ENCODE results near the gene REX1BD.

REX1BD gene

GRCh38 chr19:18593367-18594095 lies 4.9 kb downstream of the REX1BD start:
- no peaks in the 10 kb centered on the region for H3K36me3 Mint-ChIP-seq (ENCODE audit: low read depth)
- H3K27me3 Mint-ChIP-seq (ENCODE audit: low read depth): peaks cover 27% of the 10 kb centered on the region
- no peak overlapping the region for H3K27ac Mint-ChIP-seq
- peaks cover 29% of the 10 kb centered on the region for H3K4me1 Mint-ChIP-seq
- H3K4me3 Mint-ChIP-seq: peak overlapping the region; percentile 53 to 65 (median 65)
- no peaks in the 10 kb centered on the region for H3K9me3 Mint-ChIP-seq
- TF ChIP-seq CTCF (IDR thresholded peaks at IDR 0.05; ENCODE audit: unreplicated experiment in 3 of 3): no peak

DNA sequence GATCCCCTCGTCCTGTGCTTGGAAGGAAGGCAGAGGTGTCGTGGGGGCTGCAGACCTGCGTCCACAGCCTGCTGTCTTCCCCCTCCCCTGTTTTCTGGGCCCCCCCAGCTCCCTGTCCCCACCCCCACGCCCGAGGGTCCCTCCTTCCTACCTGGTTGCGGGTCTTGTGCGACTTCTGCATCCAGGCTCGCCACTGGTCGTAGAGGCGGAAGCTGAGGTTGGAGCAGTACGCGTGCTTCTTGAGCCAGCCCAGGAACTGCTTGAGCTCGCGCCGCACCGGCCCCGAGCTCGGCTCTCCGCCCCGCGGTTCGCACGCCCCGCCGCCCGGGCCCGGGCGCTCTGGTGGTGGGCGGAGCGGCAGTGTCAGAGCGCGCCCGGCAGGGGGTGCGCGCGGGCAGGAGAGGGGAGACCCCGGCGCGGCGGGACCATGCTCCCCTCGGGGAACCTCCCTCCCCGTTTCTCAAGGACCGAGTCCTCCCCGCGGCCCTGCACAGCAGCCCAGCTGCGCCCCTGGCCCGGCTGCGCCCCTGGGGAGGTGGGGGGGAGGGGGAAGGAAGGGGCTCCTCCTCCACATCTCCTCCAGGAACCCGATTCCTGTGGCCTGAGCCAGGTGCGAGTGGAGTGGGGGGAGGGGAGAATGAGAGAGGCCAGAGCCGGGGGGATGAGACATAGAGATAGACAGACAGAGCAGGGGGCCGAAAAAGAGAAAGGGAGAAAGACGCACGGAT lies 5.7 kb downstream of the REX1BD start:
- TF ChIP-seq CTCF (IDR thresholded peaks at IDR 0.05; ENCODE audit: unreplicated experiment in 3 of 3): peak; percentile 91 to 93 (median 92)
- peaks cover 29% of the 10 kb centered on the region for H3K4me1 Mint-ChIP-seq
- H3K36me3 Mint-ChIP-seq (ENCODE audit: low read depth): no peaks in the 10 kb centered on the region
- peak overlapping the region in 2 of 3 experiments; percentile 79 to 81 for H3K27ac Mint-ChIP-seq
- peaks cover 34% of the 10 kb centered on the region for H3K27me3 Mint-ChIP-seq (ENCODE audit: low read depth)
- no peaks in the 10 kb centered on the region for H3K9me3 Mint-ChIP-seq
- peak overlapping the region; percentile 77 to 79 (median 78) for H3K4me3 Mint-ChIP-seq

DNA sequence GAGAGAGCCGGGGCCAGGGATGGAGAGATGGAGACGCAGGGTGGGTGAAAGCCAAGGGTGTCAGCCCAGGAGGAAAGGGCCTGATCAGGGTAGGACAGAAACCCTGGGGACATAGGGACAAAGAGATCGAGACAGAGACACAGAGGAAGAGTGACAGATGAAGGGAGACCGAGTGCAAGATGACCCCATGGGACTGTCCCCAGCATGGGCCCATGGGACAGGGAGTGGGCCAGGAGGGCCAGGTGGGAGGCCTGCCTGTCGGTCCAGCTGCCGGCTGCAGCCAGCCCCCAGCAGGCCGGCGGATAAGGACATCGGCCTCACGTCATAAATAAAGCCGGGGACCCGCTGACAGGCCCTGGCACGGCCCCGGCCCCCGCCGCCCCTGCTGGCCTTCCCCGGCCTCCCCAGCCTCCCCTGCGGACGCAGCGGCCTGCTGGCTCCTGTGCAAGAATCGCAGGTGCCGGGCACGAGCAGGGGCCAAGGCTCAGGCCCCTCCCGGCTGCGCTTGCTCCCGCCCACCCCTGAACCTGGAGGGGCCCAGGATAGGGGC lies 6.3 kb downstream of the REX1BD start:
- H3K27me3 Mint-ChIP-seq (ENCODE audit: low read depth): peaks cover 41% of the 10 kb centered on the region
- no peaks in the 10 kb centered on the region for H3K36me3 Mint-ChIP-seq (ENCODE audit: low read depth)
- H3K4me3 Mint-ChIP-seq: peak overlapping the region; percentile 77 to 79 (median 78)
- TF ChIP-seq CTCF (IDR thresholded peaks at IDR 0.05; ENCODE audit: unreplicated experiment in 3 of 3): no peak
- H3K4me1 Mint-ChIP-seq: peaks cover 25% of the 10 kb centered on the region
- H3K27ac Mint-ChIP-seq: peak overlapping the region in 2 of 3 experiments; percentile 79 to 81
- no peaks in the 10 kb centered on the region for H3K9me3 Mint-ChIP-seq

GRCh38 chr19:18595475-18595874 lies 6.9 kb downstream of the REX1BD start:
- H3K27me3 Mint-ChIP-seq (ENCODE audit: low read depth): peaks cover 46% of the 10 kb centered on the region
- H3K9me3 Mint-ChIP-seq: no peaks in the 10 kb centered on the region
- H3K36me3 Mint-ChIP-seq (ENCODE audit: low read depth): no peaks in the 10 kb centered on the region
- H3K27ac Mint-ChIP-seq: no peak overlapping the region
- peaks cover 21% of the 10 kb centered on the region for H3K4me1 Mint-ChIP-seq
- no peak for TF ChIP-seq CTCF (IDR thresholded peaks at IDR 0.05; ENCODE audit: unreplicated experiment in 3 of 3)
- H3K4me3 Mint-ChIP-seq: peak overlapping the region; percentile 28 to 64 (median 43)

- Mint-ChIP-seq H3K4me1 (peaks cover 15% of the 10 kb centered on the region), H3K9me3 (no peaks in the 10 kb centered on the region), H3K4me3 (no peak overlapping the region), H3K27ac (peak overlapping the region in 1 of 3 experiments; percentile 52), H3K36me3 (ENCODE audit: low read depth) (no peaks in the 10 kb centered on the region), H3K27me3 (ENCODE audit: low read depth) (peaks cover 53% of the 10 kb centered on the region)
- TF ChIP-seq CTCF (IDR thresholded peaks at IDR 0.05; ENCODE audit: unreplicated experiment in 3 of 3): no peak
These were observed 8.2 kb downstream of the REX1BD start for GRCh38 chr19:18596752-18597157.

Measured in nephron (organoid).